ENCODE measurements around the gene AFG1L.

Gene AFG1L

DNA sequence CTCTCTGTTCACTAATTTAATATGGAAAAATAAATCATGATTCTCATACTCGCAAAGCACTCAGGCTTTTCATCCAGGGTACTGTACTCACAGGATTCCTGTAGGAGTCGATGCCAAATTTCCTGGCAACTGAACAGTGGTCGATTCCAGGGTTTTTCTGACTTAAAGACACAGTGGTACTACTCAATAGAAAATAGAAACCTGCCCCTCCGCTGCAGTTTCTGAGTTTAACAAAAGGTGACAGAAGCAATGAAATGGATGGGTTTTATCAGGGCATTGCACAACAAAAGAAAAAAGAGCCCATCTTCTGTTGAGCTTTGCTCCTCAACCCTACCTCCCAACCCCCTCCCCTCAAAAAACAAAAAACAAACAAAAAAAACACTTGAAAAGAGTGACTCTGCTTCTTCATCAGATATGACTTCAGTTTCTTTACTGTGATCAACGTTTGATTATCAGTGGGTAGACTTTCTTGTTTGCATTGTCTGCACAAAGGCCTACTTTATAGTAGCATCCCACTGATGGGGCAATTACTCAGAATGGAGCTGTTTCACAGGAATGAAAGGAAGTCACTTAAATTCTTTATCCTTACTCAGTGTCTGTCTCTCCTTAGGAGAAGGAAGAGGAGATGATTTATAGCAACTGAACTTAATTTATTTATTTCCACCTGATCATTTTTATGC lies 169.7 kb downstream of the AFG1L start:
- no peak for DNase-seq

- no peak for DNase-seq
Observed at GRCh38 chr6:108465098-108465495, 170.2 kb downstream of the AFG1L start.

GRCh38 chr6:108468346-108468745 lies 173.5 kb downstream of the AFG1L start:
- DNase-seq: no peak

GRCh38 chr6:108469316-108469715 lies 174.5 kb downstream of the AFG1L start:
- no peak for DNase-seq

- DNase-seq: no peak
Observed at GRCh38 chr6:108473197-108473596, 178.3 kb downstream of the AFG1L start.

- no peak for DNase-seq
Observed at GRCh38 chr6:108476376-108476775, 181.5 kb downstream of the AFG1L start.

DNA sequence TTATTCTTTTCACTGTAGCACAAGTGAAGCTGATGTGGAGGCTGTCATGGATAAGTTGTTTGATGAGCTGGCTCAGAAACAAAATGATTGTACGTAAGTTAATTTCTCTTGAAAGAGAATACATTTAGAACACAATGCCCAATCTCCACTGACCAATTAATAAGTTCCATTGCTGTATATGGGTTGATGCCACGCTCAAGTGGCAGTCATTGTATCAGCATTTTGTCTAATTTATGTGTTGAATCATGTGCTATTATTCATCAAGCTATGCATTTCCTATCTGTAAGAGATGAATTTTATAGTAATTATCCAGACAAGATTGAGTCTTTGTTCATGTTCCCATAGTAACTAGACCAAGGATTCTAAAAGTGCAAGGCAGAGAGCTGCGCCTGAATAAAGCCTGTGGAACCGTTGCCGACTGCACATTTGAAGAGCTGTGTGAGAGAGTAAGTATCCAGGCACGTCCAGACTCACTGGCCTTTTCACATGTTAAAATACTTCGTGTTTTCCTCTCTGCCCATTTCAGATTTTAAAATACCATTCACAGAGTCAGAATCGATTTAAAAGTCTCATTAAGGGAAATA lies 182.1 kb downstream of the AFG1L start:
- no peak for DNase-seq

DNA sequence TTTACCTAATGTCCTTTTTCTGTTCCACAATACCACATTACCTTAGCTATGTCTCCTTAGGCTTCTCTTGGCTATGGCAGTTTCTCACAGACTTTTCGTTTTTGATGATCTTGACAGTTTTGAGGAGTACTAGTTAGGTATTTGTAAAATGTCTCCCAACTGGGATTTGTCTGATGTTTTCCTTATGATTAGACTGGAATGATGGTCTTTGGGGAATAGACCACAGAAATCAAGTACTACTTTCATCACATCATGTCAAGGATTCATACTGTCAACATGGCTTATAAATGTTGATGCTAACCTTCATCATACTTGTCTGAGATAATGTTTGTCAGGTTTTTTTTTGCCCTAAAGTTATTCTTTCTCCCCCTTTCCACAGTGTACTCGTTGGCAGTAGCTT lies 187.7 kb downstream of the AFG1L start:
- no peak for DNase-seq

DNA sequence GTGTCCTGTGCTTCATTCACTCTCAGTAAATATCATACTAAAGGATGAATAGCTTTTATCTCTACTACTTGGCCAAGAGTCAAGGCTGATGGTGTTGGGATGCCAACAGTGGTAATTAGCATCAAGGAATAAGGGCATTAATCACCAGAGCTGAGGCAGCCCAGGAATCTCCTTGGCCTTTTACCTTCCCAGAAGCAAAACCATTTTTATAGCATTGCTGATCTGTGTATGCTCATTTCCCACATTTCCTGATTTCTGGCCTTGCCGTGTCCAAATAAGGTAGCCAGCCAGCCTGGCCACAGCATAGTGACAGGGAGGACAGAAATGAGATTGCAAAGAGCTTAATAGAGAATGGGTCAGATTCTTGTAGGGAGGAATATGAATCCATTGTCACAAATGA lies 189.2 kb downstream of the AFG1L start:
- DNase-seq: no peak

- DNase-seq: no peak
Observed at GRCh38 chr6:108489699-108490098, 194.8 kb downstream of the AFG1L start.

DNA sequence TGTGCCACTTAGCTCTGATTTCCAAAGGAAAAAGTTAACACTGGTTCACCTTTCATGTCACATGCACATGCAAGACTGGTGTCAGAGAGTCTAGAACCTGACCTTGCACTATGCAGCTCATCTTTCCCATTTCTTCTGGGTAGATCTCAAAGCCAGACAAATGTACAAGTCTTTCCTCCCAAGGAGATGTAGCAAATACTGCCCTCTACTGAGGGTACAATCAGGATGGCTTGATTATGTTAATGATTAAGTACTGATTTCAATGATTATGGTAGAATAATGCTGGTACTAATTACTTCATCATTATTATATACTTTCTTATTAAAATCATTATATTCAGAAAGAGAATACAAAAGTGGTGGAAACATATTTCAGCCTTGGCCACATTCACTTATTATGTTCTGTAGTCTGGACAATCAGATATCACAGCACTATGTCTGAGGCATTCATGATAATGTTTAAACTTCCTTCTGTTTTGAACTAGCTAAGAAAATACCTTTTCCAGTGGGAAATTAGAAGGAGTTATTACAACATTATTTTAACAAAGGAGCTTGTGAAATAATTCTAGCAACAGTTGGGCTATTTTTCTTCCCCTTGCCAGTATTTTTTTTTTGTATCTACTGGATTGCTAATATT lies 197.4 kb downstream of the AFG1L start:
- no peak for DNase-seq

GRCh38 chr6:108494434-108494833 lies 199.6 kb downstream of the AFG1L start:
- no peak for DNase-seq

GRCh38 chr6:108497883-108498282 lies 203.0 kb downstream of the AFG1L start:
- DNase-seq: no peak

DNA sequence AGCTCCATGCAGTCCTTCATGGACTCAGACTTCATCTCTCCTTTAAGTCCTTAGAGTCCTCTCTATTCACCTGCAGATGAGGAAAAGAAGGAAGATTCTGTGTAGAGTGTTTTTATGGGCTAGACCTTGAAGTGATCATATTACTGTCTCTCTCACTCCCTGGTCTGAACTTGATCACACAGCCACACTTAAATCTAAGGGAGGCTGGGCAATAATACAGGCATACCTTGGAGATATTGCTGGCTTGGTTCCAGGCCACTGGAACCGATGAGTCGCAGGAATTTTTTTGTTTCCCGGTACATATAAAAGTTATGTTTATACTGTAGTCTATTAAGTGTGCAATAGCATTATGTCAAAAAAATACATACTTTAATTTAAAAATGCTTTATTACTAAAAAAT lies 206.7 kb downstream of the AFG1L start:
- DNase-seq: no peak

- DNase-seq: no peak
Observed at GRCh38 chr6:108502832-108503231, 208.0 kb downstream of the AFG1L start.

DNA sequence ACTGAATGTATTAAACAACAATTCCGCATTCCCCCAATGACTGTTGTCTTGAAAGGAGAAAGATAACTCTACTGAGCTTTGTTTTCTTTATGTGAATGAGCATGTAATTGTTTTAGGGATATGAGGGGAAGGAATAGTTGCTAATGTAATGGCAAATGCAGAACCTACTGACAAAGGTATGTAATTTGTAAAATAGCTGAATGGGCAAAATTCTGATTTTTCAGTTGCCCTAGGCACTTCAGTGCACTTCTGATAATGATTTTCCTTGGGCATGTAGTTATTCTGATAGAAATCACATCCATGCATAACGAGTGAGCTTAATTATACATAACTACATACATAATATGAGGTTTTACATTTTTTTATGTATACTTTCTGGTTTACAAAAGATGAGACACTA lies 212.5 kb downstream of the AFG1L start:
- DNase-seq: no peak

DNA sequence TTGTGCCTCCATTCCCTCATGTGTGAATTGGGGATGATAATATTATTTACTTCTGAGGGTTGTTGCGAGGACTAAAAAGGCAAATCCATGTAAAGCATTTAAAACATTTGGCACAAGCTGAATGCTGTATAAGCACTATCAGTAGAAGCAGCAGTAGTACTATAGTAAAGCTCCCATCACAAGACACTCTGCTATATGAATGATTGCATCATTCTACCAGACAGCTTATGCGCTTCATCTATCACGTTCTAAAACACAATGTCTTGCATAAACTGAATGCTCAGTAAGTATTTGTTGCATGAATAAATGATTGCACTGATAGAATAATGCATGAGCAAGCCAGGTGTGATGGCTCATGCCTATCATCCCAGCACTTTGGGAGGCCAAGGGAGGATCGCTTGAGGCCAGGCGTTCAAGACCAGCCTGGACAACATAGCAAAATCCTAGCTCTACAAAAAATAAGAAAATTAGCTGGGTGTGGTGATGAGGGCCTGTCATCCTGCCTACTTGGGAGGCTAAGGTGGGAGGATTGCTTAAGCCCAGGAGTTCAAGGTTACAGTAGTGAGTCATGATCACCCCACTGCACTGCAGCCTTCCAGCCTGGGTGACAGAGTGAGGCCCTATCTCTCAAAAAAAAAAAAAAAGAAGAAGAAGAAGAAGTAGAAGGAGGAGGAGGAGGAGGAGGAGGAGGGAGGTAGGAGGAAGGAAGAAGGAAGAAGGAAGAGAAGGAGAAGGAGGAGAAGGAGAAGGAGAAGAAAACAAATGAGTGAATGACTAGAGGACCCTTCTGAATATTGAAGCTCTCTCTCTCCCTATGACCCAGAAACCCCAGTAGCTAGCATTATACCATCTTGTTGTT lies 215.8 kb downstream of the AFG1L start:
- DNase-seq: no peak

- DNase-seq: no peak
Observed at GRCh38 chr6:108518714-108519576, 224.1 kb downstream of the AFG1L start.

DNA sequence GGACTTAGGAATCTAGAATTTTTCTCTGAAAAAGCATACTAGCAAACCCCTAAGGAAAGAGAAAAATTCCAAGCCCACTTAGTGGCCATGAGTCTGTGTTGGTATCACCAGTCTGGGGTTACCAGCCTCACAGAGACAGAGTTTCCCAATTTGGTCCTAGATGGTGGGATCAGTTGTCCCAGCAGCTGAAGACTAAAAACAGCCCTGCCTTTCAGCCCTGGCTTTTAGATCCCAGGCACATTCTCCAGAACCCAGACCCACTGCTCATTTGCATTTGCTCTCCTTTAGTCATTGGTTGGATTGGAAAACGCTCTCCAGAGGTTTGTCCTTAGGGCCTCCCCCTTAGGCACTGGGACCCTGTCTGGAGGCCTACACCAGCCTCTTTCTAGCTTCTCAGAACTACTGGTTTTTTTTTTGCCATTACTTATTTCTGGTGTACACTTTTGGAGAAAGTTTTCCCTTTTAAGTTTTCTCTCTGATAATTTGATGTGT lies 226.8 kb downstream of the AFG1L start:
- DNase-seq: no peak

DNA sequence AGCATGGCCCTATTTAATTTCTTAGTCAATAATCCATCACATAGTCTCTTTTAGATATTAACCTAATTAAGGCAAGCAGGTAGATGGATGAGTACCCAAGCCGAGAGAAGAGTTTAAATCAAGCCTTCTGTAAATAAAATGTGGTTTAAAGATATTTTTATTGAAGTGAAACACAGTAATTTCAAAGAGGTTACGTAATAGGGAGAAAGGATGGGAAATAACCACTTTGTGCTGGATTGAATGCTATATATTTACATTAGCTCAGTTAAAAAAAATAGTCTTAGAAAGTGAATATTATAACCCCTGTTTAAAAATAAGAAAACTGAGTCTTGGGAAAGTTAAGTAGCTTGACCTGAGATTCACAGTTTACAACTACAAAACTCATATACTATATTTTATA lies 228.8 kb downstream of the AFG1L start:
- no peak for DNase-seq

- DNase-seq: no peak
Observed at GRCh38 chr6:108524528-108525248, 229.8 kb downstream of the AFG1L start.

DNA sequence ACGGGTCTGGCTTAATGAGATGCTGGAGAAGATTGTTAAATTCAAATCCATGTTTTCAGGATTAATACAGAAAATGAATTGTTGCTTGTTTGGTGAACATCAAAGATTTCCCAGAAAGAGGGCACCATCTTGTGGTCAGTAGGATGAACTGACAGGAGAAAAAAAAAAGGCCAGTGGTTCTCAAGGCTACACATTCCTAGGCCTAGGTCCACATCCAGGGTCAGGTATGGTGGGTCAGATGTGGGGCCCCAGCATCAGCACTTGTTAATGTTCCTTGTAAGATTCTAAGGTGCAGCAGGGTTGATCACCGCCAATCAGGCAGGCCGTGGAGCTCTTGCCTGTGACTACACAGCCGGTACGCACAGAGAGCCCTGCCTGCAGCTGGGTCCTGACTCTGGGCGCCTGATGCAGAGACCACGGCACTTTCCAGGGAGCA lies 231.9 kb downstream of the AFG1L start:
- no peak for DNase-seq

Data from stimulated activated CD4-positive, alpha-beta T cell treated with anti-CD3 and anti-CD28 coated beads, Interleukin-12 subunit alpha, Interleukin-12 subunit beta, amount 100 ng/mL, for 4 hours (primary cell).